ENCODE measurements around the gene AHDC1. TPM values are rescaled to one million over a fixed set of nuclear protein-coding genes. Genes with fewer than 3 reads are reported as not detected.
A peak's percentile ranks its signal among the peaks of the same experiment; 100 is the strongest.

AHDC1 gene
- total and polyA plus RNA-seq, 12 donors, result 17.0 to 53.1 (median 40.7) TPM

GRCh38 chr1:27617420-27617819, 13.5 kb upstream of the AHDC1 start:
- intact Hi-C loops (cut with DNase I), result loop anchor here in 1 of 10 donors (10.0 kb wide), 1 partner anchor 323 kb away; no protein-coding TSS in a partner anchor
- WGBS, 2 donors, result 87 to 93% methylated on average over 2 of the region's 2 CpGs

GRCh38 chr1:27616441-27616840, 12.5 kb upstream of the AHDC1 start:
- ATAC-seq (no peak), DNase-seq (no peak)
- H3K9me3 ChIP-seq, result no peaks in the 10 kb centered on the region
- H3K27me3 ChIP-seq, result no peaks in the 10 kb centered on the region
- H3K4me1 ChIP-seq, result peaks cover 0 to 54% (median 7%) of the 10 kb centered on the region in 9 donors
- peak in 3 of 9 donors; percentile 3 to 14 (median 13) for TF ChIP-seq CTCF (IDR thresholded peaks at IDR 0.05)
- H3K27ac ChIP-seq, result peak overlapping the region in 1 of 10 donors; percentile 31
- peaks cover 0 to 68% (median 0%) of the 10 kb centered on the region in 9 donors for H3K36me3 ChIP-seq
- H3K4me3 ChIP-seq, result no peak overlapping the region
- 93 to 97% methylated on average over 2 of the region's 2 CpGs for WGBS, 2 donors
- intact Hi-C loops (cut with DNase I), result loop anchor here in 1 of 10 donors (10.0 kb wide), 1 partner anchor 322 kb away; no protein-coding TSS in a partner anchor

More at GRCh38 chr1:27617420-27617819, 13.5 kb upstream of the AHDC1 start:
- Histone ChIP-seq H3K9me3 (no peaks in the 10 kb centered on the region), H3K27ac (peak overlapping the region in 1 of 10 donors; percentile 76), H3K27me3 (no peaks in the 10 kb centered on the region), H3K36me3 (peaks cover 0 to 59% (median 0%) of the 10 kb centered on the region in 9 donors), H3K4me1 (peaks cover 0 to 63% (median 10%) of the 10 kb centered on the region in 9 donors), H3K4me3 (no peak overlapping the region)
- no peak for TF ChIP-seq CTCF (IDR thresholded peaks at IDR 0.05)
- DNase-seq (no peak), ATAC-seq (no peak)

- Histone ChIP-seq H3K27me3 (no peaks in the 10 kb centered on the region), H3K36me3 (peaks cover 0 to 68% (median 0%) of the 10 kb centered on the region in 9 donors), H3K9me3 (no peaks in the 10 kb centered on the region), H3K4me3 (no peak overlapping the region), H3K27ac (peak overlapping the region in 1 of 10 donors; percentile 31), H3K4me1 (peaks cover 0 to 46% (median 4%) of the 10 kb centered on the region in 9 donors)
- intact Hi-C loops (cut with DNase I), result loop anchor here in 1 of 10 donors (10.0 kb wide), 1 partner anchor 321 kb away; no protein-coding TSS in a partner anchor
- ATAC-seq (peak in 2 of 8 donors; percentile 19 to 29), DNase-seq (no peak)
- no peak for TF ChIP-seq CTCF (IDR thresholded peaks at IDR 0.05)
- 76 to 78% methylated on average over 41 of the region's 41 CpGs for WGBS, 2 donors
Measured at GRCh38 chr1:27615346-27616192, 11.6 kb upstream of the AHDC1 start.

GRCh38 chr1:27614625-27615344, 10.8 kb upstream of the AHDC1 start:
- no peak for DNase-seq
- no peak for TF ChIP-seq CTCF (IDR thresholded peaks at IDR 0.05)
- 21 to 24% methylated on average over 26 of the region's 26 CpGs for WGBS, 2 donors
- no peaks in the 10 kb centered on the region for H3K27me3 ChIP-seq
- no peak for ATAC-seq
- no peak overlapping the region for H3K4me3 ChIP-seq
- H3K36me3 ChIP-seq, result peaks cover 0 to 62% (median 0%) of the 10 kb centered on the region in 9 donors
- intact Hi-C loops (cut with DNase I), result loop anchor here in 1 of 10 donors (10.0 kb wide), 1 partner anchor 320 kb away; no protein-coding TSS in a partner anchor
- H3K9me3 ChIP-seq, result no peaks in the 10 kb centered on the region
- H3K27ac ChIP-seq, result no peak overlapping the region
- H3K4me1 ChIP-seq, result peaks cover 0 to 45% (median 4%) of the 10 kb centered on the region in 9 donors
